Measurements from ENCODE around the gene GON7.

DNA sequence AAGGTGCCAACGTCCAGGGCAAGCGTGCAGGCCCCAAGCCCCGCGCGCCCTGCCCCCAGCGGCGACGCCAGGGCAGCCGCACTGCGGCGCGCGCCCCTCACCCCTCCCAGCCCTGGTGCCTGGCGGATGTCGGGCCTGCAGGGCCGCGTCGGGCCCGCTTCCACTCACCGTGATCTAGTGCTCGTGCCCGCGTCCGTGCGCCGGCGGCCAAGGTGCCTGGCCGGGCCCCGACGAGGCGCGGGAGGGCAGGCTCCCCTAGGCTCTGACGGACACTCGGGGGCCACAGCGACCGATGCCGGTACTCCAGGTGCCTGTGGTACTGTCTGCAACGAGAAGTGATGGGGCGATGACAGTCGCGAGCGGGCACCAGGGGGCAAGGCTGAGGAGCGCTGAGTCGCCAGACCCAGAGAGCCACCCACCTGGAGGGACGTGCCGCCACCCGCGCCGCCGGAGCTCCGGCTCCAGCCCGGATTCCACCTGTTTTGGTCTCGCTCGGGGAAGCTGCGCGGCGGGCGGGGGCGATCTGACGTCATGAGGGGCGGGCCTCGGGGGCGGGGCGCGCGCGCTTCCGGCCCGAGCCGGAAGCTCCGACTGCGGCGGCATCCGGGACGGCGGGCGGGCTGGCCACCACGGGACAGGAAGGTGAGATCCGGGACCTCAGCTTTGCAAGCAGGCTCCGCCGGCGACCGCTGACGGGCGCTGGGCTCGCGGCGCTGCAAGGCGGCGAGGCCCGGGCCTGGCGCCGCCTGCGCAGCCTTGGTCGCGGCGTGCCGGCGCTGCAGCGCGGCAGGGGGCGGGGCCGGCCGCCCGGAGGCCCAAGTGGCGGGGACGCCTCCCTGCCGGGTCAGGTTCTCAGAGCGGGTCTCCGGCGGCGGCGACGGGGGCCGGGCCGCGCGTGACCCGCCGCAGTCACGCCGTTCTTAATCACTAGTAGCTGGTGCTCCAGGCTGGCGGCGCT lies 22.2 kb downstream of the GON7 start, which contains the start of the genes LYSET and MOAP1:
- TF ChIP-seq, protein P1, sequence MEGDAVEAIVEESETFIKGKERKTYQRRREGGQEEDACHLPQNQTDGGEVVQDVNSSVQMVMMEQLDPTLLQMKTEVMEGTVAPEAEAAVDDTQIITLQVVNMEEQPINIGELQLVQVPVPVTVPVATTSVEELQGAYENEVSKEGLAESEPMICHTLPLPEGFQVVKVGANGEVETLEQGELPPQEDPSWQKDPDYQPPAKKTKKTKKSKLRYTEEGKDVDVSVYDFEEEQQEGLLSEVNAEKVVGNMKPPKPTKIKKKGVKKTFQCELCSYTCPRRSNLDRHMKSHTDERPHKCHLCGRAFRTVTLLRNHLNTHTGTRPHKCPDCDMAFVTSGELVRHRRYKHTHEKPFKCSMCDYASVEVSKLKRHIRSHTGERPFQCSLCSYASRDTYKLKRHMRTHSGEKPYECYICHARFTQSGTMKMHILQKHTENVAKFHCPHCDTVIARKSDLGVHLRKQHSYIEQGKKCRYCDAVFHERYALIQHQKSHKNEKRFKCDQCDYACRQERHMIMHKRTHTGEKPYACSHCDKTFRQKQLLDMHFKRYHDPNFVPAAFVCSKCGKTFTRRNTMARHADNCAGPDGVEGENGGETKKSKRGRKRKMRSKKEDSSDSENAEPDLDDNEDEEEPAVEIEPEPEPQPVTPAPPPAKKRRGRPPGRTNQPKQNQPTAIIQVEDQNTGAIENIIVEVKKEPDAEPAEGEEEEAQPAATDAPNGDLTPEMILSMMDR (IDR thresholded peaks at IDR 0.05) = peak in 5 of 6 experiments; percentile 17 to 41 (median 31)
- peak; percentile 62 to 70 for TF ChIP-seq POLR2A (IDR thresholded peaks at IDR 0.05)
